ENCODE results near the gene HCRTR1. TPM values are rescaled to one million over a fixed set of nuclear protein-coding genes. Genes with fewer than 3 reads are reported as not detected.
A peak's percentile ranks its signal among the peaks of the same experiment; 100 is the strongest.

Gene HCRTR1
- total and polyA plus RNA-seq, 8 donors, result not detected

- Histone ChIP-seq H3K4me3 (no peak overlapping the region), H3K4me1 (peaks cover 34 to 67% (median 43%) of the 10 kb centered on the region in 4 donors), H3K9me3 (no peaks in the 10 kb centered on the region), H3K27ac (peak overlapping the region; percentile 28 to 88 (median 57)), H3K27me3 (no peaks in the 10 kb centered on the region), H3K36me3 (peaks cover 0 to 24% (median 14%) of the 10 kb centered on the region in 4 donors)
- TF ChIP-seq POLR2A (IDR thresholded peaks at IDR 0.05) (no peak), POLR2AphosphoS5 (IDR thresholded peaks at IDR 0.05) (peak in 1 of 3 donors; percentile 58)
- intact Hi-C loops (cut with DNase I; ENCODE audit: low total_unique reads), result loop anchor here (5.0 kb wide), 1 partner anchor 126 kb away; no protein-coding TSS in a partner anchor
- WGBS, 5 donors, result 34 to 46% (median 39%) methylated on average over 10 of the region's 10 CpGs
- DNase-seq, result peak; percentile 62 to 88
These were observed 48.9 kb downstream of the HCRTR1 start for GRCh38 chr1:31666263-31666963.

- H3K4me3 ChIP-seq, result no peak overlapping the region
- H3K27ac ChIP-seq, result peak overlapping the region in 4 of 5 donors; percentile 33 to 88 (median 66)
- peaks cover 34 to 71% (median 47%) of the 10 kb centered on the region in 4 donors for H3K4me1 ChIP-seq
- 82 to 89% (median 86%) methylated on average over 16 to 19 of the region's 19 CpGs for WGBS, 5 donors
- H3K36me3 ChIP-seq, result peaks cover 0 to 28% (median 12%) of the 10 kb centered on the region in 4 donors
- H3K27me3 ChIP-seq, result no peaks in the 10 kb centered on the region
- no peak for DNase-seq
- no peaks in the 10 kb centered on the region for H3K9me3 ChIP-seq
- intact Hi-C loops (cut with DNase I; ENCODE audit: low total_unique reads), result loop anchor here (5.0 kb wide), 1 partner anchor 125 kb away; no protein-coding TSS in a partner anchor
- no peak for TF ChIP-seq CTCF (IDR thresholded peaks at IDR 0.05)
- TF ChIP-seq EP300 (IDR thresholded peaks at IDR 0.05), result no peak
These were observed 49.7 kb downstream of the HCRTR1 start for GRCh38 chr1:31667065-31667785.

DNA sequence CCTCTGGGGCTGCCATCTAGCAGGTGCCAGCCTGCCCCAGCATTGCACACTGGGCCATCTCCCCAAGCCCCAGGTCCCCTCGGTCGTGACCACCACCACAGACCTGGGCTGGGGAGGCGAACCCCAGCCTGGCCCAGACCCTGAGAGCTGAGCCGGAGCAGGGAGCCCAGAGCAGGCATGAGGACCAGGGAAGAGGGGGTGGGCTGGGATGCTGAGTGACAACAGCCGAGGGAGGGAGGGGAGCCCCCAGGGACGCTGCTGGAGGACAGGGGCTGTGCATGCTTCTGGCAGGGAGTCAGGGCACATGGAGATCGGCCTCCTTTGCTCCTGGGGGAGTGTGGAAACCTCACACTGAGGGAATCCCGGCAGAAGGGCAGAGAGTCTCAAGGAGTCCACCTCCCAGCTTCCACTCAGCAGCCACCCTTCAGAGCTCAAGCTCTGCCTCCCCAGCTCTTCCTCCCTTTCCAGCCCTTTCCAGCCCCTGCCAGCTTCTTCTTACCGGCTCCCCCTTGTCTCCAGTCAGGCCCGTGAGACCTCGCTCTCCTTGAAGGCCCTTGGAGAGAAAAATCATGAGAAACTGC, 50.9 kb downstream of the HCRTR1 start:
- WGBS, 5 donors, result 79 to 91% (median 86%) methylated on average over 10 to 11 of the region's 11 CpGs
- H3K9me3 ChIP-seq, result no peaks in the 10 kb centered on the region
- peak overlapping the region in 4 of 5 donors; percentile 13 to 88 (median 84) for H3K27ac ChIP-seq
- DNase-seq, result no peak
- intact Hi-C loops (cut with DNase I; ENCODE audit: low total_unique reads), result loop anchor here (5.0 kb wide), 1 partner anchor 124 kb away; no protein-coding TSS in a partner anchor
- peaks cover 34 to 82% (median 53%) of the 10 kb centered on the region in 4 donors for H3K4me1 ChIP-seq
- H3K27me3 ChIP-seq, result no peaks in the 10 kb centered on the region
- peaks cover 0 to 30% (median 10%) of the 10 kb centered on the region in 4 donors for H3K36me3 ChIP-seq
- TF ChIP-seq POLR2A (IDR thresholded peaks at IDR 0.05) (no peak), CTCF (IDR thresholded peaks at IDR 0.05) (no peak)
- no peak overlapping the region for H3K4me3 ChIP-seq

- WGBS, 5 donors, result 28 to 44% (median 32%) methylated on average over 7 of the region's 7 CpGs
- Histone ChIP-seq H3K9me3 (no peaks in the 10 kb centered on the region), H3K4me3 (peak overlapping the region in 3 of 4 donors; percentile 26 to 29 (median 26)), H3K27ac (peak overlapping the region; percentile 72 to 88 (median 82)), H3K36me3 (peaks cover 0 to 30% (median 10%) of the 10 kb centered on the region in 4 donors), H3K27me3 (no peaks in the 10 kb centered on the region), H3K4me1 (peaks cover 34 to 86% (median 58%) of the 10 kb centered on the region in 4 donors)
- no peak for DNase-seq
- intact Hi-C loops (cut with DNase I; ENCODE audit: low total_unique reads), result loop anchor here (5.0 kb wide), 1 partner anchor 123 kb away; no protein-coding TSS in a partner anchor
- no peak for TF ChIP-seq CTCF (IDR thresholded peaks at IDR 0.05)
- no peak for TF ChIP-seq EP300 (IDR thresholded peaks at IDR 0.05)
- TF ChIP-seq POLR2AphosphoS5 (IDR thresholded peaks at IDR 0.05), result no peak
- TF ChIP-seq POLR2A (IDR thresholded peaks at IDR 0.05), result no peak
These were observed 51.9 kb downstream of the HCRTR1 start for GRCh38 chr1:31669433-31669785.
